Endothelial cell of umbilical vein (primary cell): ENCODE measurements around the gene RYR2. TPM values are rescaled to one million over a fixed set of nuclear protein-coding genes. Genes with fewer than 3 reads are reported as not detected.

Experiments used
- BruUV-seq: library from RNA; stranded (reverse); fragments of 400-500 nt; replicated peaks from 2 replicates; lab custom pipeline; 2021; lab: Mats Ljungman, UMichigan
- CTCF ChIA-PET: fragments of 300-600, 350-600 bp; sonication (Branson Sonifier 250); formaldehyde crosslinking; loops from one replicate; lab custom pipeline; 2021; ENCODE audit warnings: antibody characterized with exemption, inconsistent platforms; lab: Charles Lee
- POLR2A ChIA-PET: fragments of 300-600, 350-600 bp; sonication (Branson Sonifier 250); formaldehyde crosslinking; loops from one replicate; lab custom pipeline; 2021; ENCODE audit warnings: antibody characterized with exemption, inconsistent platforms; lab: Charles Lee
- DNase-seq: peaks from one replicate; pipeline ENCODE4 v3.0.0-alpha.2; 2011; ENCODE audit warnings: low read depth, low spot score
- FAIRE-seq: peaks from 2 replicates; lab custom pipeline; 2011; peaks lifted over from hg19 to GRCh38; lab: Jason Lieb, UNC
- H2AFZ ChIP-seq: 2 replicates; pipeline ENCODE4 v1.6.0; 2012; ENCODE audit warnings: low read depth, low read length, control low read depth, inconsistent platforms
- H3K27ac ChIP-seq: 2 replicates; pipeline ENCODE4 v1.5.1; 2011; ENCODE audit warnings: low read depth, mild to moderate bottlenecking, control low read depth, low read length, moderate library complexity; ENCODE audit not compliant: insufficient read depth
- H3K27me3 ChIP-seq, 2 experiments: 2 replicates each; pipeline versions ENCODE4 v1.6.0 to v1.6.1; 2011; ENCODE audit warnings: low read length in 2 of 2, mixed read lengths in 1 of 2; ENCODE audit not compliant: control insufficient read depth in 2 of 2, insufficient read depth in 2 of 2
- H3K36me3 ChIP-seq, 2 experiments: 2 replicates in 1 of 2; 3 replicates in 1 of 2; pipeline ENCODE4 v1.5.1; 2011; ENCODE audit warnings: low read length in 2 of 2, mild to moderate bottlenecking in 1 of 2, moderate library complexity in 1 of 2; ENCODE audit not compliant: control insufficient read depth in 2 of 2, insufficient read depth in 2 of 2; ENCODE audit errors: extremely low read depth in 1 of 2
- H3K4me1 ChIP-seq: 3 replicates; pipeline ENCODE4 v1.5.1; 2011; ENCODE audit warnings: mild to moderate bottlenecking, low read length; ENCODE audit not compliant: control insufficient read depth, insufficient read depth; ENCODE audit errors: extremely low read depth
- H3K4me2 ChIP-seq: 2 replicates; pipeline ENCODE4 v1.6.1; 2011; ENCODE audit warnings: low read length, control low read depth, mixed read lengths; ENCODE audit not compliant: insufficient read depth
- H3K4me3 ChIP-seq, 3 experiments: fragments of 200-600 bp in 1 of 3; sonication (generic), shearing (Covaris generic) in 1 of 3; replicated peaks in 1 of 3; 2 replicates each; pipeline ENCODE4 v1.5.1; 2011 to 2016; ENCODE audit warnings: control low read depth in 3 of 3, low read length in 3 of 3, mild to moderate bottlenecking in 2 of 3, inconsistent platforms in 1 of 3, low read depth in 1 of 3, moderate library complexity in 1 of 3; ENCODE audit not compliant: insufficient read depth in 1 of 3
- H3K79me2 ChIP-seq: 2 replicates; pipeline ENCODE4 v1.6.0; 2012; ENCODE audit warnings: low read length, inconsistent platforms; ENCODE audit not compliant: control insufficient read depth, insufficient read depth
- H3K9ac ChIP-seq: replicated peaks from 2 replicates; pipeline ENCODE3; 2011; ENCODE audit warnings: low read length, control low read depth; ENCODE audit not compliant: insufficient read depth; ENCODE audit errors: extremely low read depth
- H3K9me1 ChIP-seq: replicated peaks from 3 replicates; pipeline ENCODE4 v1.6.0; 2011; ENCODE audit warnings: mild to moderate bottlenecking, low read length; ENCODE audit not compliant: control insufficient read depth, insufficient read depth; ENCODE audit errors: extremely low read depth
- H3K9me3 ChIP-seq: replicated peaks from 2 replicates; pipeline ENCODE4 v1.5.1; 2012; ENCODE audit warnings: low read length, inconsistent platforms; ENCODE audit not compliant: control insufficient read depth, insufficient read depth
- H4K20me1 ChIP-seq: replicated peaks from 2 replicates; pipeline ENCODE3; 2011; ENCODE audit warnings: mild to moderate bottlenecking, low read length; ENCODE audit not compliant: control insufficient read depth, insufficient read depth; ENCODE audit errors: extremely low read depth
- EZH2 ChIP-seq: IDR thresholded peaks from 2 replicates; pipeline ENCODE4 v1.6.1; 2012; ENCODE audit warnings: borderline replicate concordance, low read depth, mild to moderate bottlenecking, moderate library complexity, low read length, inconsistent platforms; ENCODE audit not compliant: severe bottlenecking
- FOS ChIP-seq: IDR thresholded peaks from 2 replicates; pipeline ENCODE4 v1.6.1; 2011; ENCODE audit warnings: mild to moderate bottlenecking, low read length, moderate library complexity, borderline replicate concordance; ENCODE audit not compliant: insufficient read depth
- GATA2 ChIP-seq: IDR thresholded peaks from 2 replicates; pipeline ENCODE4 v1.7.0; 2011; ENCODE audit warnings: low read depth, mild to moderate bottlenecking, moderate library complexity, mixed read lengths, low read length; ENCODE audit not compliant: insufficient read length, insufficient read depth
- POLR2AphosphoS5 ChIP-seq: IDR thresholded peaks from 2 replicates; pipeline ENCODE4 v1.6.1; 2012; ENCODE audit warnings: low read depth, mild to moderate bottlenecking, control low read depth, low read length, moderate library complexity; ENCODE audit not compliant: insufficient read depth
- dilution Hi-C: fragments of 300-500 bp; cut with MboI; formaldehyde crosslinking; loops from one replicate; pipeline ENCODE4 v1.15.0; 2019; ENCODE audit warnings: low sequenced_read_pairs; ENCODE audit not compliant: extremely low pct_ligation_motif_present
- intact Hi-C: fragments of 100-400 bp; cut with micrococcal nuclease; formaldehyde crosslinking; loops from one replicate; pipeline ENCODE4 v1.10.0; 2022
- polyA plus RNA-seq, 4 experiments: library from polyadenylated mRNA; depleted of rRNA in 3 of 4; stranded (reverse) in 3 of 4; unstranded in 1 of 4; fragments of >200 nt; gene quantifications; 2 replicates each; pipeline versions ENCODE4 v1.2.1 to v1.2.3, GENCODE V29; 2011 to 2012; ENCODE audit warnings: missing spikeins in 1 of 4
- total RNA-seq: library from RNA; stranded (reverse); gene quantifications from 2 replicates; pipeline ENCODE4 v1.2.3, GENCODE V29; 2021
- TF ChIP-seq, protein P1 (sequence below): IDR thresholded peaks from 2 replicates; pipeline ENCODE4 v1.6.1; 2011; ENCODE audit not compliant: insufficient read depth, insufficient read length
- TF ChIP-seq, protein P2 (sequence below), 2 donors: IDR thresholded peaks; 1 replicate in 1 of 2; 2 replicates in 1 of 2; pipeline ENCODE4 v1.5.1; 2011; ENCODE audit warnings: low read length in 2 of 2, mild to moderate bottlenecking in 2 of 2, moderate library complexity in 2 of 2, control low read depth in 1 of 2, inconsistent platforms in 1 of 2, low read depth in 1 of 2; ENCODE audit not compliant: insufficient read depth in 1 of 2; ENCODE audit errors: extremely low read depth in 1 of 2

The RYR2 gene
- total and polyA plus RNA-seq, 2 donors (not counting 3 experiments of a cell fraction or from before 2014, with no cell fraction given) = not detected

DNA sequence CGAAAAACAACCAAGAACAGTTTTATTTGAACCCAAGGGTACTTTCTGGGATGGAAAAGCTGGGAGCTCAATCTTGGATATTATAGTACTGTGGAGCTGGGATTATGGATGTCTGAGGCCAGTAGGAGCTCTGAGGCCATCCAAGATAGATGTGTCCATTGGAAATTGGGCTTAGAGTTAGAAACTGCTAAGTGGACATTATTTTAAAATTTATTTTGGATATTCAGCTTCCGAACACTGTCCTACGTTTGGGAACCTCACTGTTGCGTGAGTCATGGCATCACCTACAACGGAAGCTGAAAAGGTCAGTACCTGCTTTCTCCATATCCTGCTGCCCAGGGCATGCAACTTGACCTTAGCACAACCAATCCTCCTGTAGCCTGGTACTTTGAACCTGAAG is 61.0 kb downstream of the RYR2 start:
- ChIA-PET CTCF (no interaction called here), POLR2A (no interaction called here)
- no peak overlapping the region for H3K9ac ChIP-seq
- no peaks in the 10 kb centered on the region for H4K20me1 ChIP-seq
- dilution Hi-C loops = no loop called here
- H2AFZ ChIP-seq = no peak overlapping the region
- no peaks in the 10 kb centered on the region for H3K9me1 ChIP-seq
- H3K27me3 ChIP-seq = no peaks in the 10 kb centered on the region
- no peaks in the 10 kb centered on the region for H3K4me1 ChIP-seq
- no peak overlapping the region for H3K4me2 ChIP-seq
- H3K79me2 ChIP-seq = no peaks in the 10 kb centered on the region
- BruUV-seq = no TSS peak
- H3K36me3 ChIP-seq = no peaks in the 10 kb centered on the region
- no peak overlapping the region for H3K27ac ChIP-seq
- no peak for DNase-seq
- peaks cover 2% of the 10 kb centered on the region for H3K9me3 ChIP-seq
- no peak for FAIRE-seq
- TF ChIP-seq FOS (no peak), EZH2 (no peak), GATA2 (no peak)
- TF ChIP-seq, protein P1, sequence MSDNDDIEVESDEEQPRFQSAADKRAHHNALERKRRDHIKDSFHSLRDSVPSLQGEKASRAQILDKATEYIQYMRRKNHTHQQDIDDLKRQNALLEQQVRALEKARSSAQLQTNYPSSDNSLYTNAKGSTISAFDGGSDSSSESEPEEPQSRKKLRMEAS = no peak
- no peak overlapping the region for H3K4me3 ChIP-seq
- intact Hi-C loops = no loop called here

DNA sequence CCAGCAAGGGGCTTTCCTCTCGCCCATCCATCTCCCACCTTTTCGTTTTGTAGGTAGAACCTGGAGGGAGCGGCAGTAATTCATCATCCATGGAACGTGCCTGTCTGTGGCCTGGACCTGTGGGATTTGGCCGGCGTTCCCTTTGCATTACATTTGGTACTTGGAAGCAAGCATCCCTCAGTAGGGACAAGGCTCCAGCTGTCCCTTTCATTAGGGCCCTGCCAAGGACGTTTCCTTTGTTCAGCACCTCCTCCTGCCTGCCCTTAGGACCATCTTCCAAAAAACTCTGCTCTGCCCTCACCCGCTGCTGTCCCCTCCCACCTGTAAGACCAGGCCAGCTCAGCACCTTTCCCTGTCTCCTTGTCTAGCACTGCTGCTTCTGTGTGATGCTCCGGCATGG is 62.1 kb downstream of the RYR2 start:
- no TSS peak for BruUV-seq
- H3K27me3 ChIP-seq = no peaks in the 10 kb centered on the region
- no peak overlapping the region for H3K9ac ChIP-seq
- no peaks in the 10 kb centered on the region for H3K36me3 ChIP-seq
- ChIA-PET POLR2A (no interaction called here), CTCF (no interaction called here)
- TF ChIP-seq, protein P2, sequence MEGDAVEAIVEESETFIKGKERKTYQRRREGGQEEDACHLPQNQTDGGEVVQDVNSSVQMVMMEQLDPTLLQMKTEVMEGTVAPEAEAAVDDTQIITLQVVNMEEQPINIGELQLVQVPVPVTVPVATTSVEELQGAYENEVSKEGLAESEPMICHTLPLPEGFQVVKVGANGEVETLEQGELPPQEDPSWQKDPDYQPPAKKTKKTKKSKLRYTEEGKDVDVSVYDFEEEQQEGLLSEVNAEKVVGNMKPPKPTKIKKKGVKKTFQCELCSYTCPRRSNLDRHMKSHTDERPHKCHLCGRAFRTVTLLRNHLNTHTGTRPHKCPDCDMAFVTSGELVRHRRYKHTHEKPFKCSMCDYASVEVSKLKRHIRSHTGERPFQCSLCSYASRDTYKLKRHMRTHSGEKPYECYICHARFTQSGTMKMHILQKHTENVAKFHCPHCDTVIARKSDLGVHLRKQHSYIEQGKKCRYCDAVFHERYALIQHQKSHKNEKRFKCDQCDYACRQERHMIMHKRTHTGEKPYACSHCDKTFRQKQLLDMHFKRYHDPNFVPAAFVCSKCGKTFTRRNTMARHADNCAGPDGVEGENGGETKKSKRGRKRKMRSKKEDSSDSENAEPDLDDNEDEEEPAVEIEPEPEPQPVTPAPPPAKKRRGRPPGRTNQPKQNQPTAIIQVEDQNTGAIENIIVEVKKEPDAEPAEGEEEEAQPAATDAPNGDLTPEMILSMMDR (IDR thresholded peaks at IDR 0.05; ENCODE audit: extremely low read depth in 1 of 2, insufficient read depth in 1 of 2, low read depth in 1 of 2, low read length in 2 of 2) = no peak
- TF ChIP-seq POLR2AphosphoS5 = no peak
- TF ChIP-seq GATA2 = no peak
- no peaks in the 10 kb centered on the region for H3K79me2 ChIP-seq
- no peaks in the 10 kb centered on the region for H4K20me1 ChIP-seq
- FAIRE-seq = no peak
- H2AFZ ChIP-seq = no peak overlapping the region
- no peaks in the 10 kb centered on the region for H3K4me1 ChIP-seq
- H3K4me3 ChIP-seq = no peak overlapping the region
- no peaks in the 10 kb centered on the region for H3K9me1 ChIP-seq
- dilution Hi-C loops = no loop called here
- intact Hi-C loops = no loop called here
- H3K27ac ChIP-seq = no peak overlapping the region
- H3K4me2 ChIP-seq = no peak overlapping the region
- no peak for DNase-seq
- H3K9me3 ChIP-seq = peaks cover 2% of the 10 kb centered on the region
